OCI-LY7 (cell line): ENCODE measurements around the gene KRT16.

Experiments
- EZH2phosphoT487 ChIP-seq: fragments of 200-600 bp; sonication (generic); IDR thresholded peaks from 2 replicates; pipeline ENCODE4 v1.6.1; 2018; ENCODE audit warnings: low read depth, borderline replicate concordance, mild to moderate bottlenecking, mixed run types, antibody characterized with exemption, low read length, moderate library complexity, mixed read lengths
- TF ChIP-seq, protein P1 (sequence below): fragments of 200-600 bp; sonication (generic); conservative IDR thresholded peaks from 2 replicates; pipeline ENCODE4 v1.5.1; 2014; ENCODE audit warnings: mild to moderate bottlenecking, antibody characterized with exemption, low read length, moderate library complexity, mixed read lengths

DNA sequence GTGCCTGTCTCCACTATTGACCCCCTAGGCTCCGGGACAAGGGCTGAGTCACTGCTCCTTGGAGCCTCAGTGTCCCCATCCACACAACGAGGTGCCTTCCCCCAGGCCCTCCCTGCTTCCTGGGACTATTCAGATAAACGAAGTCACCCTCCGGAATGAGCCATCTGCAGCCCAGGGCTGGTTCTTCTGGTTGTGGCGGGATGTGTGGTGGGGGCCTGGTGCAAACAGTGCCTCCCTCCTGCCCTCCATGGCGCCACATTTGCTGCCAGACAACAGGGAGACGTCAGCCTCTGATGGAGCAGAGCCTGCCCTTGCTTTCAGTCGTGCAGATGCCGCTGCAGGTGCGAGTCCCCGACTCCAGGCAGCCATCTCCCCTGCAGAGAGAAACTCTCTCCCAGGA lies 5.1 kb upstream of the KRT16 start:
- TF ChIP-seq, protein P1, sequence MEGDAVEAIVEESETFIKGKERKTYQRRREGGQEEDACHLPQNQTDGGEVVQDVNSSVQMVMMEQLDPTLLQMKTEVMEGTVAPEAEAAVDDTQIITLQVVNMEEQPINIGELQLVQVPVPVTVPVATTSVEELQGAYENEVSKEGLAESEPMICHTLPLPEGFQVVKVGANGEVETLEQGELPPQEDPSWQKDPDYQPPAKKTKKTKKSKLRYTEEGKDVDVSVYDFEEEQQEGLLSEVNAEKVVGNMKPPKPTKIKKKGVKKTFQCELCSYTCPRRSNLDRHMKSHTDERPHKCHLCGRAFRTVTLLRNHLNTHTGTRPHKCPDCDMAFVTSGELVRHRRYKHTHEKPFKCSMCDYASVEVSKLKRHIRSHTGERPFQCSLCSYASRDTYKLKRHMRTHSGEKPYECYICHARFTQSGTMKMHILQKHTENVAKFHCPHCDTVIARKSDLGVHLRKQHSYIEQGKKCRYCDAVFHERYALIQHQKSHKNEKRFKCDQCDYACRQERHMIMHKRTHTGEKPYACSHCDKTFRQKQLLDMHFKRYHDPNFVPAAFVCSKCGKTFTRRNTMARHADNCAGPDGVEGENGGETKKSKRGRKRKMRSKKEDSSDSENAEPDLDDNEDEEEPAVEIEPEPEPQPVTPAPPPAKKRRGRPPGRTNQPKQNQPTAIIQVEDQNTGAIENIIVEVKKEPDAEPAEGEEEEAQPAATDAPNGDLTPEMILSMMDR = no peak
- no peak for TF ChIP-seq EZH2phosphoT487
